HG03045 (cell line): ENCODE data around the gene RERE.
"Not testable (repeated sequence)": the region's sequence is repeated elsewhere in the genome, so short reads cannot be mapped to it uniquely, and the experiment has no call there.

Source experiments
- ATAC-seq: cut with Tn5 transposase; IDR thresholded peaks from one replicate; pipeline ENCODE4 v1.9.1; 2021; ENCODE audit warnings: mild to moderate bottlenecking, moderate library complexity; ENCODE audit not compliant: unreplicated experiment

Gene RERE

DNA sequence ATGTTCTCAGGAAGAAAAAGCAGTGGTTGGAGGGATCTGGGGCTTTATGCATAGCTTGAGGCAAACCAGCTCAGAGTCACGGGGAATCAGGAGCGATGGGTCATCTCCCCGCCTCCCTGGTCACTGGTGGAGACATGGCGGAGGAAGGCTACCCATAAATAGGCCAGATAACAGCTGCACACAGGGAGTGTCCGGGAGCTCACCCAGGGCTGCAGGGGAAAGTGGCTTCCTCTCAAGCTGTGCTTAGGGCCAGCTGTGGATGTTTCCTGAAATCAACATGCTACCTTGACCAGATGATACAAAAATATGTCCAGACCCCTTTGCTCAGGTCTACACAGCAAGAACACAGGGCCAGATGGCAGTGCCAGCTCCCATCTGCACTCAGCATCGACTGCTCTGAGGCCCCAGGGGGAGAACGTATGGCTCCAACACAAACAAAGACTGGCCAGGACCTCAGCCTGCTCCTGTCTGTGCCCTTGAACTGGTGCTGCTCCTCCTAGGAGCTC, 27.1 kb upstream of the RERE start:
- no peak for ATAC-seq

DNA sequence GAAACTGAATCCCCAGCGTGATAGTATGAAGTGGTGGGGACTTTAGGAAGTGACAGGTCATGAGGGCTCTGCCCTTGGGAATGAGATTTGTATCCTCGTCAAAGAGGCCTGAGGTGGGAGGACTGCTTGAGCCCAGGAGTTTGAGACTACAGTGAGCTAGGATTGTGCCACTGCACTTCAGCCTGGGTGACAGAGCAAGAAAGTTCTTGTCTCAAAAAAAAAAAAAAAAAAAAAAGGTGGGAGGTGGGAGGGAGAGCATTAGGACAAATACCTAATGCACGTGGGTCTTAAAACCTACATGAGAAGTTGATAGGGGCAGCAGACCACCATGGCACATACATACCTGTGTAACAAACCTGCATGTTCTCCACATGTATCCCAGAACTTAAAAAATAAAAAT, 24.0 kb upstream of the RERE start:
- no peak for ATAC-seq

DNA sequence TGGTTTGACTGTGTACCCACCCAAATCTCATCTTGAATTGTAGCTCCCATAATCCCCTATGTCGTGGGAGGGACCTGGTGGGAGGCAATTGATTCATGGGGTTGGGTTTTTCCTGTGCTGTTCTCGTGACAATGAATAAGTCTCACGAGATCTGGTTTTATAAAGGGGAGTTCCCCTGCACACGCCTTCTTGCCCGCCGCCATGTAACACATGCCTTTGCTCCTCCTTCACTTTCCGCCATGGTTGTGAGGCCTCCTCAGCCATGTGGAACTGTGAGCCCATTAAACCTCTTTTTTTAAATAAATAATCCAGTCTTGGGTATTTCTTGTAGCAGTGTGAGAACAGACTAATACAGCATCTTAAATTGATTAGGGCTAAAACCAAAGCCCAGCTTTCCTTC, 22.6 kb upstream of the RERE start:
- no peak for ATAC-seq

DNA sequence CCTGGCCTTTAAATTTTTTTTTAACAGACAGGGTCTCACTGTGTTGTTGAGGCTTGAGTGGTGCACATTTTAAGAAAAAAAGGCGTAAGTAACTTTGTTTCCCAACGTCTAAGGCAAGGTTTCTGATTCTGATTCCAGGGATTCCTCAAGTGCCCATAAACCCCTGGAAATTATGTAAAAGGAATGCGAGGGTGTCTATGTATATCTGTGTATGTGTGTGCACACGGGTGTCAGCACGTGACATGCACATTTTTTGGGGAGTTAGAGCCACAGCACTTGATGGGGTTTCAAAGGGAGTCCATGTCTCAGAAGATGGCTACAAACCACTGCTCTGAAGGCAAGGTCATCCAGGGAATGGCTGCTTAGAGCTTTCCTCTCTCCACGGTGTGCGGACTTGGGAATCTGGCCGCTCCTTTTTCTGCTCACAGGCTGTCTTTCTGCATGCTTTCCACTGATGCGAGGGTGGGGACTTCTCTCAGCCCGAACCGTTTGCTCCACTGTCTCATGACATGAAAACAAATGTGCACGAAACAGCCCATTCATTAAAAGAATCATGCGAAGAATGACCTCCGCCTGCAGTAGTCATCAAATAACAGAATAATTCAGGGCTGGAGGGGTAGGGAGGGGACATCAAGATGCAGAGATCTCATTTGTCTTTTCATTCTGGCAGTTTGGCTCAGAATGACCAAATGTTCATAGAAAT, 18.7 kb upstream of the RERE start:
- no peak for ATAC-seq

DNA sequence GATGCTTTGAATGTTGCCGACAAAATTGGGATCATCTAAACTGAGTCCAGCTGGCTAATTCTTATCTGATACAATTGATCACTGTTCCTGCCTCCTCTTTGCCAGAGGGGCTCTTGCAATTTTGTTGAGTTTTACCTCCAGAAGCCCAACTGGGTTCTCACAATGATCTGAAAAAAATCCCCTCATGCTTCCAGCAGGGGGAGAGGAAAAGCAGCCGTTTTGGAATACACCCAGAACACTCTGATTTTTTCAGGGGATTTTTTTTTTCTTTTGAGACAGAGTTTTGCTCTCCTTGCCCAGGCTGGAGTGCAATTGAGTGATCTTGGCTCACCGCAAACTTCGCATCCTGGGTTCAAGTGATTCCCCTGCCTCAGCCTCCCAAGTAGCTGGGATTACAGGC, 13.9 kb upstream of the RERE start:
- ATAC-seq, result no peak

DNA sequence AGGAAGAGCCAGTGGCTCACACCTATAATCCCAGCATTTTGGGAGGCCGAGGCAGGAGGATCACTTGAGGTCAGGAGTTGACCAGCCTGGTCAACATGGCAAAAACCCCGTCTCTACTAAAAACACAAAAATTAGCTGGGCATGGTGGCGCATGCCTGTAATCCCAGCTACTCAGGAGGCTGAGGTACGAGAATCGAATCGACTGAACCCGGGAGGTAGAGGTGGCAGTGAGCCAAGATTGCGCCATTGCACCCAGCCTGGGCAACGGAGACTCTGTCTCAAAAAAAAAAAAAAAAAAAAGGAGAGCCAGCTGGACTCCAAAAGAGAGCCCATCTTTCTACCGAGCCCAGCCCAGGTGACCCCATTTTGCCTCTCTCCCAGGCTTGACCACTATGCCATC, 13.3 kb upstream of the RERE start:
- ATAC-seq, result not testable (repeated sequence)

DNA sequence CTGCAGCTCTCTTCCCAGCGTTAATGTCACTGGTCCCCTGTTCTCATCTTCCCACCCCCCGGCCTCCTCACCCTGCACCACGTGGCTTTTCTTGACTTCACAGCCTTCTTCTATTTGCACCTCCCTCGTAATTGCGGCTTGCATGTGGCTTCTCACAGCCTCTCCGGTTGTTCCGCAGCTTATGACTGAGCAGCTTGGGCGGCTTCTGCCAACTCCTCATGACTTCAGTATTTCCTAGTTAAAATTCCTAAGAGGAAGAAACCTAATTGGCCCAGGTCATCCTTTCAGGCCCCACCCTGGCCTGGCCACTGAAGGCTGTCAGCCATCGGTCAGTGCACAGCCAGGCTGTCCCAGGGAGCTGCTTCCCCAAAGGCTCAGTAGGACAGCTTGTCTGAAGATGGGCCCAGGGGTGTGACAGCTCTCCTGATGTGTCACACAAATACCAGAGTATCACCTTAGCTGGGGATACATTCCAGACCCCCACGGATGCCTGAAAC, 8.6 kb upstream of the RERE start:
- no peak for ATAC-seq

DNA sequence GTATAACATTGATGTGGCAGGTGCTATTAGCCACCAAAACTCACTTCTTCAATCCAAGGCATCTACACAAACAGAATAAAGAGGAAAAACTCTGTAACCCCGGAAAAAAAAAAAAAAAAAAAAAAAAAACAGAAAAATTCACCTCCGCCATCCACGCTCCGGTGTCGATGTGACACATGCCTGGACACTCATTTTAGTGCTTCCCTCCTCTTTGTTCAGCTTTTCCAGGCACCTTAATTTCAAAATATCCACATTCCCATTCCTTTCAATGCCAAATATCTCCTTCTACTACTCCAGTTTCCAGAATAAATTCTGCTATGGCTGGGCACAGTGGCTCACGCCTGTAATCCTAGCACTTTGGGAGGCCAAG, 5.8 kb upstream of the RERE start:
- no peak for ATAC-seq

DNA sequence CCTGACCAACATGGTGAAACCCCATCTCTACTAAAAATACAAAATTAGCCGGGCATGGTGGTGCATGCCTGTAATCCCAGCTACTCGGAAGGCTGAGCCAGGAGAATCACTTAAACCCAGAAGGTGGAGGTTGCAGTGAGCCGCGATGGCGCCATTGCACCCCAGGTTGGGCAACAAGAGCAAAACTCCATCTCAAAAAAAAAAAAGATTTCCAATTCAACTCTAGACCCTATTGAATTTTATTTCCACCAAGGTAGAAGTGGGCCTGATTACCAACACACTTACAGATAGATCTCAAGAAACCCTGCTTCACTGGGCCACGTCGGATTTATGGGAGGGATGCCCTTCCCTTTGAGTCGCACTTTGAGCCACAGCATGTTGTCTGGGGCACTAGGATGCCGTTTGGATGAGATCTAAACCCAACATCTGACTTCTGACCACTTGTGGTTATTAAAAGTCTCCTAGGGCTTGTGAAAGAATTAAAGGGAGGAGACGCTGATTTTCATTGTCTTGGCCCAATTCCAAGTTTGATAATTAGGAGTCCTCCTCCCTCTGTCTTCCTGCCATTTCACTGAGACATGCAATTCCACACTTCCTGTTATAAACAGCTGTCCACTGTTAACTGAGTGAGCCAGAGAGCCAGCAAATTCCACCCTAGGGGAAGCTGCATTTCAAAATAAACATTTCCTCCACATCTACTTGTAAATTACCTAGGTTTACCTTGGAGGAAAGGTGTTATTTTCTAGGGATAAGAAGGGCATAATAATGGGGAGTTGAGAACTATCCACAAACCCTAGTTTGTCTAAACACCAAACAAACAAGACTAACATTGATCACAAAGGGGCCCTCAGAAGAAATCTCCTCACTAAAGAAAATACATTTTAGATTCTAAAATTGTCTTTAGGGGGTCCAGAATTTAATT, 5.2 kb upstream of the RERE start:
- no peak for ATAC-seq

DNA sequence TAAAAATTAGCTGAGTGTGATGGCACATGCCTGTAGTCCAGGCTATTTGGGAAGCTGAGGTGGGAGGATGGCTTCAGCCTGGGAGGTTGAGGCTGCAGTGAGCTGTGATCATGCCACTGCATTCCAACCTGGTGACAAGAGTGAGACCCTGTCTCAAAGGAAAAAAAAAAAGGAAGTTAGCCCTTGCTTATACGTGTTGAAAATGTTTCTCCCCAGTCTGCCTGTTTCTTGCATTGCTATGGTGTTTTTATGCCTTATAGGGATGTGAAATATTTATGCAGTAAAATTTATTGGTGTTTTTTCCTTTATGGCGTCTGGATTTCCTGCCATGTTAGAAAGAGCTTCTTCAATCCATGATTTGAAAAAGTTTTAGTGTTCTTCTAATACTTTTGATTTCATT, 3.6 kb upstream of the RERE start:
- ATAC-seq, result no peak

DNA sequence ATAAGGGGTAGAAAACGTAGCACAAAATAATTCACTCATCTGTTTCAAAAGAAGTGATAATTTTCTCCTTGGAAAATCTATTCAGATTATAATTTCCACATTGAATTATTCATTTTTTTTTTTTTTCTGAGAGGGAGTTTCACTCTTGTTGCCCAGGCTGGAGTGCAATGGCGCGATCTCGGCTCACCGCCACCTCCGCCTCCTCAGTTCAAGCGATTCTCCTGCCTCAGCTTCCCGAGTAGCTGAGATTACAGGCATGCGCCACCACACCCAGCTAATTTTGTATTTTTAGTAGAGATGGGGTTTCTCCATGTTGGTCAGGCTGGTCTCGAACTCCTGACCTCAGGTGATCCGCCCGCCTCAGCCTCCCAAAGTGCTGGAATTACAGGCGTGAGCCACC, 1.3 kb upstream of the RERE start:
- not testable (repeated sequence) for ATAC-seq

DNA sequence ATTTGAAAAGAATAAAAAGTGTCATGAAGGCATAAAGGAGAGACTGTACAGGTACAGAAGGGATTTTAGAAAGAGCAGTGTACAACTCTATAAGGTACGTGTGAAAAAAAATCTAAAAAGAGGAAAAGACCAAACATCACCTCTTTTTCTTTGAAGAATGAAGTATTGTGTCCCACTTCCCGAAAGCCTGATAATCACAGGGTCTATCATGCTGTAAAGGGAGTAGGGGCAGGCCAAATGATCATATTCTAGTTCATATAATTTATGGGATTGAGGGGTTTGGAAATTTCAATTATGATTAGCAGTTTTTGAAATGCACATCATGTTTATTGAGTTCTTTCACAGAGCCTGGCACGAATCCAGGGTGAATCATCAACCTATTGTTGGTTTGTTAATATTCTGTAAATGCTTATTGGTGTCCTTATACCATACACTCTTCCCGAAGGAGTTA, 910 bp upstream of the RERE start:
- no peak for ATAC-seq

DNA sequence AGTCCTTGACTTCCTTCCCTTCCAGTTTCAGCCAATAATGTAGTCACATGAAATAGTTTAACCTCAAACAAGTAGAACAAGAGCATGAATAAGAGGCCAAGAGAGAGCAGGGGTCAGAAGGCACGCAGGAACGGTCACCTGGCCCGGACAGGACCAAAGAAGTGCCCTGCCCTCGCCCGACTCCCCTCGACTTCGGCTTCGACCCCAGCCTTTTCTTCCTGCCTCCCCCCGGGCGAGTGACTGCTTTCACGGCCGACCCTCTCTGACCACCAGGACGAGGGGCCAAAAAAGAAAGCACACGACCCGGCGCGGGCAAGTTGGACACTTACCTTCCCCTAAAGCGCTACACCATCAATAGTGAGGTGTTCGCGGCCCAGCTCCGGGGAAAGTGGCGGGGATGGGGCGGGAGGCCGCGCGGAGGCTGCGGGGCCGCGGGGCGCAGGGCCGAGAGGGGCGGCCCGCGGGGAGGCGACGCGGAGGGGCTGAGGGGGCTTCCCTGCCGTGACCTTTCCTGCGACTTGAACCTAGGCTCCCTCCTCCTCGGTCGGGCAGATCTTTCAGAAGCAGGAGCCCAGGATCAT, 519 bp downstream of the RERE start:
- no peak for ATAC-seq

DNA sequence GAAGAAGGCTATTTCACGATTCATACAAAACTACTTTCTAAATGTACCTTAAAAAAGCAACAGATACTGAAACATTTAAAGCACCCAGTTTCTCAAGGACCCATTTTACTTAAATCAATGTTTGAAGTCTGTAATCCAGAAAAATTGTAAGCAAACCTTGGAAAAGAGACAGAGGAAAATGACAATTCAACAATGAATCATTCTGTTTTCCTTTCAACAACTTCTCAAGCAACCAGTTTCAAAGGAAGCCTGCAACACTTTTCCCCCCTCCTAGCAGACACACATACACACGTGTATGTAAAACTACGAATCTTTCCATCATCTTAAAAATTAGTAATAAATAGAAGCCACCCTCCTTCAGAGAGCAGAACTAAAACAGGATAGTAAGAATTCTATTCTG, 1.2 kb downstream of the RERE start:
- no peak for ATAC-seq

DNA sequence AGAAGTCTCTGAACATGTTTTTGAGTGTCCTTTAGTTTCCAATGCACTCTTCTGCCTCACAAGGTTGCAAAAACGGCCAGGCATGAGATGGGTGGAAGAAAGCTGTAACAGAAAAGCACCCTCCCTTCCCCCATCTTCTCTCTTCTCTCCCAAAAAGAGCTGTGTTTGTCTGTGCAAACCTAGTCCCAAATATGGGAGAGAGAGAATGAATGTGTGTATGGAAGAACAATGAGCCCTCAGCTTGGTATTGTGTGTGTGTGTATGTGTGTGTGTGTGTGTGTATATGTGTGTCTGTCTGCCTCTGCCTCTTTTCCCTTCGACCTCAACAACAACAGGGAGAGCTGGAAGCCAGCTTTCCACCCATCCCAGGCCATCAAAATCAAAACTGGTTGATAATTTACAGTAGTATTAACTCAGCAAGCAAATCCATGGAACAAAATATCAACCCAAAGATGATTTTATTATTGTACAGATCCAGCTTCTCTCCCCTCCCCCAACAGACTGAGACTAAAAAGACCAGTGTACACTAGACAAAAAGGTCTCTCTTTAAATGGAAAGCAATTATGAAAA, 1.8 kb downstream of the RERE start:
- ATAC-seq, result no peak

DNA sequence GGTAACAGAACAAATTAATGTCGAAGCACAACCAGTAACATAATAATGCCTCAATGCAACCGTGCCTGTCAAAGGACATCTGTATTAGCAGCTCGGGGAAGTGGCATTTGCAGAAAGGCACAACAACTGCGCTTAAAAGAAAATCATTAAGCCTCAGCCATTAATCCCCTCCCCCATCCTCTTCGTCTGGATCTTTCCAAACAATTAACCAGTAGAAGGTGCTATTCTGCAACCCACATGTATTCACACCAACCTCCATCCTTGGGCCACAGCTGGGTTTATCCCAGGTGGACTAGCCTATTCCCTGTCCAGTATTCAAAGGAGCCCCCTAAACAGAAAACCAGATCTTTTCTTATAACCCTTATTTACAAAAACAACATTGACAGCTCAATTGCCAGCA, 2.6 kb downstream of the RERE start:
- ATAC-seq, result no peak

DNA sequence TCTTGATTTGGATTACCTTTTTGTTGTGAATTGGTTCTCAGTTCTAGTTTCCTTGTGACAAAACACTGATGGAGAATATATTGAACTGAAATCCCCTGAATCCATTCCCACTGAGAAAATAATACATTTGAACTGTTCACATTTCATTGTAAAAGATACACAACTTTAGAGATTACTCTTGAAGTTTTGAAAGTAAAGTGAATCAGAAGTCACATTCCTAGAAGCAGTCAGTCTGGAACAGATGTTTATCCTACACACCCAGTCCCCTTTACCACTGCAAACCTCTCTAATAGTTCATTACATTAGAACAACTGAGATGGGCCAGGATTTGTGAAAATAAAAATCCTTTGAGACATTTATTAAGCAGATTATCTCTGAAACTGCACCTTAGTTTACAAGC, 3.4 kb downstream of the RERE start:
- ATAC-seq, result no peak

DNA sequence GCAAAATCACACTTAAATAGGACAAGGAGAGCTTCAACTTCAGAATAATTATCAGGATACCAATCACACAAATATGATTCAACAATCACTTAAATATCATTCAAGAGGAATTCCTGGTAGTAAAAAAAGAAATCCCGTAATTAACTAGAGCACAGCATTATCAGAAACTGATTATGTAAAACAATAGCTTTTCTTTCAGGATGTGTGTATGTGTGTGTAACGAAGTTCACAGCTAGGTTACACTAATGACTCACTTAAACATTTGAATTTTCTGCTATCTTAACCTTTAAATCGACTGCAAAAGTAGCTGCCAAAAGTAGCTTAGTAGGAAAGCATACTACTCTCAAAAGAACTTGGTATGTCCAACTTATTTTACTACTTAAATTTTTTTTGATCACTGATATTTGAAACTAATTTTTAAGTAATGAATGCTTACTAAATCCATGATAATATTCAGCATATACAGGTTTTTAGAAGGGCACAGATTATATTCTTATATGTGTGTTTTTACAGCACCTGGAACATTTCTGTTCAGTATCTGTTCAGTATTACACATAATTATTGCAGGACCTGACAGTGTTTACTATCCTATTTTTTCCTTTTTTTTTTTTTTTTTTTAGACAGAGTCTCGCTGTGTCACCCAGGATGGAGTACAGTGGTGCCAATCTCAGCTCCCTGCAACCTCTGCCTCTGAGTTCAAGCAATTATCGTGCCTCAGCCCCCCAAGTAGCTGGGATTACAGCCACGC, 4.2 kb downstream of the RERE start:
- ATAC-seq, result no peak

DNA sequence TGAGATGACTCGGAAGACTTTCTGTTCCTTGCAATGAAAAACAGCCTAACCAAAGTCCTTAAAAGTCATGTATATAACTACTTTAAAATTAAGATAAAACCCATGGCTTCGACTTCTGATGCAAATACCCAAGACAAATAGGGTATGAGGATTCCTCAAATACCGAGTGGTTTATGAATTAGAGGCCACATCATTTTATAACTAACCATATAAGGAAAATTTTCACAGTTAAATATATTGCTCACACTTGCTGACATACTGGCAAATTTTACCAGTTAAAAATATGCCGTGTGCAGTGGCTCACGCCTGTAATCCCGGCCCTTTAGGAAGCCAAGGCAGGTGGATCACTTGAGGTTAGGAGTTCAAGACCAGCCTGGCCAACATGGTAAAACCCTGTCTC, 5.4 kb downstream of the RERE start:
- no peak for ATAC-seq

DNA sequence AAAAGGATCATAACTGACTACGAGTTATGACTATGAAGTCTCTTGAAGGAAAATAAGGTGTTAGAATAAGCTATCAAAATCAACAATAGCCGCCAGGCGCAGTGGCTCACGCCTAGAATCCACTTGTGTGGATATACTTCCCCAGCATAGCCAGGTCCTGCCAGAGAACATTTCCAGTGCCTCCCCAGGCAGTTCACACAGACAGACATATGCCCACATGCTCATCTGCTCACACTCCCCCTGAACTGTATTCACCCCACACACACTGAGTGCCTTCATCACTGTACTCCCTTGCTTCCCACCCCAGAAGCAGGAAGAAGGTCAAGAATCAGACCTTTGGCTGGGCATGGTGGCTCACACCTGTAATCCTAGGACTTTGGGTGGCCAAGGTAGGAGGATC, 6.5 kb downstream of the RERE start:
- no peak for ATAC-seq

DNA sequence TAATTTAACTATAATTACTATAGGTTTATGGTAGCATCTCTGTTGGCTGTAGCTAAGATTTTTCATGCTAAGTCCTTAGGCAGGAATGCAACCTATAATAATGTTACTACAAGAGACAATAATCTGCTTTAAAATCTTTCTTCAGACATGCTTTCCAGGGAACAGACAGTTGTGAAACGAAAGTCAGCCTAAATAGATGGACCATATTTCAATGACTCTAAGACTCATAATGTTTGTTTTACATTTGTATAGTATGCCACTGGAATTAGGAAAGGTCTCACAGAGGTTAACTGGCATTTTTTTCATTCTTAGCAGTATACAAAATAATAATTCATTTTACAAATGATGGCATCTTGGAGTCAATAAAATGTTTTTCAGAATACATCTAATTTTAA, 8.1 kb downstream of the RERE start:
- ATAC-seq, result no peak
